HepG2 (cell line): ENCODE measurements around the gene TSSK6.

Source experiments
- HCFC1 ChIP-seq: fragments of 150-350 bp; IDR thresholded peaks from 2 replicates; pipeline ENCODE4 v1.6.1; 2014; ENCODE audit warnings: low read depth, low read length
- TBP ChIP-seq: sonication (generic); formaldehyde crosslinking; IDR thresholded peaks from 2 replicates; pipeline ENCODE4 v1.5.0; 2020; ENCODE audit warnings: missing genetic modification reagents
- TF ChIP-seq, protein P1 (sequence below): IDR thresholded peaks from 2 replicates; pipeline ENCODE4 v1.6.1; 2012; ENCODE audit warnings: inconsistent platforms
- TF ChIP-seq, protein P2 (sequence below): sonication (generic); formaldehyde crosslinking; IDR thresholded peaks from 2 replicates; pipeline ENCODE4 v1.8.1; 2023; ENCODE audit warnings: mild to moderate bottlenecking, missing genetic modification reagents
- TF ChIP-seq, protein P3 (sequence below), 2 experiments: fragments of 450-650 bp in 1 of 2; sonication (generic) in 1 of 2; formaldehyde crosslinking in 1 of 2; IDR thresholded peaks; 2 replicates each; pipeline versions ENCODE4 v1.6.1 to v1.8.0; 2016 to 2022; ENCODE audit warnings: antibody characterized with exemption in 1 of 2, mild to moderate bottlenecking in 1 of 2, missing genetic modification reagents in 1 of 2
- TF ChIP-seq, protein P4 (sequence below): sonication (generic); formaldehyde crosslinking; conservative IDR thresholded peaks from 2 replicates; pipeline ENCODE4 v1.5.0; 2020; ENCODE audit warnings: missing genetic modification reagents

DNA sequence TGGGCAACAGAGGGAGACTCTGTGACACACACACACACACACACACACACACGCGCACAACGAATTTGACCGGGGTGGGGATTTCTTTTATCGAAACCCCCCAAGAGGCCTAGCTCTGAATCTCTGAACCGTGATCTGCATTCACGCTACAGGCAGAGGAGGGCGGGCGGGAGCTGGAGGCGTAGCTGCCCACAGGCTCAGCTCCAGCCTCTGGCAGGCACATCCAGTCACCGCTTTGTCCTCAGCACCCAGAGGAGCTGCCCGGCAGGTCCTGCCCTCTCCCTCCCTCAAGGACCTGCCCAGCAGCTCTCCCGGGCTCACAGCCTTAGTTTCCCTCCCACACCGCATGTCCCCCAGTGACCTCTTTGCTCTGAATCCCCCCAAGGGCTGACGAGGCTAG lies 42.7 kb upstream of the TSSK6 start:
- TF ChIP-seq HCFC1 (no peak), TBP (CRISPR knock-in tag) (no peak)
- TF ChIP-seq, protein P1, sequence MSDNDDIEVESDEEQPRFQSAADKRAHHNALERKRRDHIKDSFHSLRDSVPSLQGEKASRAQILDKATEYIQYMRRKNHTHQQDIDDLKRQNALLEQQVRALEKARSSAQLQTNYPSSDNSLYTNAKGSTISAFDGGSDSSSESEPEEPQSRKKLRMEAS: no peak
- TF ChIP-seq, protein P2, sequence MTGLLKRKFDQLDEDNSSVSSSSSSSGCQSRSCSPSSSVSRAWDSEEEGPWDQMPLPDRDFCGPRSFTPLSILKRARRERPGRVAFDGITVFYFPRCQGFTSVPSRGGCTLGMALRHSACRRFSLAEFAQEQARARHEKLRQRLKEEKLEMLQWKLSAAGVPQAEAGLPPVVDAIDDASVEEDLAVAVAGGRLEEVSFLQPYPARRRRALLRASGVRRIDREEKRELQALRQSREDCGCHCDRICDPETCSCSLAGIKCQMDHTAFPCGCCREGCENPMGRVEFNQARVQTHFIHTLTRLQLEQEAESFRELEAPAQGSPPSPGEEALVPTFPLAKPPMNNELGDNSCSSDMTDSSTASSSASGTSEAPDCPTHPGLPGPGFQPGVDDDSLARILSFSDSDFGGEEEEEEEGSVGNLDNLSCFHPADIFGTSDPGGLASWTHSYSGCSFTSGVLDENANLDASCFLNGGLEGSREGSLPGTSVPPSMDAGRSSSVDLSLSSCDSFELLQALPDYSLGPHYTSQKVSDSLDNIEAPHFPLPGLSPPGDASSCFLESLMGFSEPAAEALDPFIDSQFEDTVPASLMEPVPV (CRISPR knock-in tag): no peak
- TF ChIP-seq, protein P3, sequence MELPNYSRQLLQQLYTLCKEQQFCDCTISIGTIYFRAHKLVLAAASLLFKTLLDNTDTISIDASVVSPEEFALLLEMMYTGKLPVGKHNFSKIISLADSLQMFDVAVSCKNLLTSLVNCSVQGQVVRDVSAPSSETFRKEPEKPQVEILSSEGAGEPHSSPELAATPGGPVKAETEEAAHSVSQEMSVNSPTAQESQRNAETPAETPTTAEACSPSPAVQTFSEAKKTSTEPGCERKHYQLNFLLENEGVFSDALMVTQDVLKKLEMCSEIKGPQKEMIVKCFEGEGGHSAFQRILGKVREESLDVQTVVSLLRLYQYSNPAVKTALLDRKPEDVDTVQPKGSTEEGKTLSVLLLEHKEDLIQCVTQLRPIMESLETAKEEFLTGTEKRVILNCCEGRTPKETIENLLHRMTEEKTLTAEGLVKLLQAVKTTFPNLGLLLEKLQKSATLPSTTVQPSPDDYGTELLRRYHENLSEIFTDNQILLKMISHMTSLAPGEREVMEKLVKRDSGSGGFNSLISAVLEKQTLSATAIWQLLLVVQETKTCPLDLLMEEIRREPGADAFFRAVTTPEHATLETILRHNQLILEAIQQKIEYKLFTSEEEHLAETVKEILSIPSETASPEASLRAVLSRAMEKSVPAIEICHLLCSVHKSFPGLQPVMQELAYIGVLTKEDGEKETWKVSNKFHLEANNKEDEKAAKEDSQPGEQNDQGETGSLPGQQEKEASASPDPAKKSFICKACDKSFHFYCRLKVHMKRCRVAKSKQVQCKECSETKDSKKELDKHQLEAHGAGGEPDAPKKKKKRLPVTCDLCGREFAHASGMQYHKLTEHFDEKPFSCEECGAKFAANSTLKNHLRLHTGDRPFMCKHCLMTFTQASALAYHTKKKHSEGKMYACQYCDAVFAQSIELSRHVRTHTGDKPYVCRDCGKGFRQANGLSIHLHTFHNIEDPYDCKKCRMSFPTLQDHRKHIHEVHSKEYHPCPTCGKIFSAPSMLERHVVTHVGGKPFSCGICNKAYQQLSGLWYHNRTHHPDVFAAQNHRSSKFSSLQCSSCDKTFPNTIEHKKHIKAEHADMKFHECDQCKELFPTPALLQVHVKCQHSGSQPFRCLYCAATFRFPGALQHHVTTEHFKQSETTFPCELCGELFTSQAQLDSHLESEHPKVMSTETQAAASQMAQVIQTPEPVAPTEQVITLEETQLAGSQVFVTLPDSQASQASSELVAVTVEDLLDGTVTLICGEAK (IDR thresholded peaks at IDR 0.05): no peak
- TF ChIP-seq, protein P3 (CRISPR knock-in tag; IDR thresholded peaks at IDR 0.05): no peak
- TF ChIP-seq, protein P4, sequence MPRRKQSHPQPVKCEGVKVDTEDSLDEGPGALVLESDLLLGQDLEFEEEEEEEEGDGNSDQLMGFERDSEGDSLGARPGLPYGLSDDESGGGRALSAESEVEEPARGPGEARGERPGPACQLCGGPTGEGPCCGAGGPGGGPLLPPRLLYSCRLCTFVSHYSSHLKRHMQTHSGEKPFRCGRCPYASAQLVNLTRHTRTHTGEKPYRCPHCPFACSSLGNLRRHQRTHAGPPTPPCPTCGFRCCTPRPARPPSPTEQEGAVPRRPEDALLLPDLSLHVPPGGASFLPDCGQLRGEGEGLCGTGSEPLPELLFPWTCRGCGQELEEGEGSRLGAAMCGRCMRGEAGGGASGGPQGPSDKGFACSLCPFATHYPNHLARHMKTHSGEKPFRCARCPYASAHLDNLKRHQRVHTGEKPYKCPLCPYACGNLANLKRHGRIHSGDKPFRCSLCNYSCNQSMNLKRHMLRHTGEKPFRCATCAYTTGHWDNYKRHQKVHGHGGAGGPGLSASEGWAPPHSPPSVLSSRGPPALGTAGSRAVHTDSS (CRISPR knock-in tag): no peak
